HG03457 (cell line): Measurements from ENCODE around the gene HOXB5.

Experiments used
- ATAC-seq: cut with Tn5 transposase; IDR thresholded peaks from one replicate; pipeline ENCODE4 v1.9.1; 2021; ENCODE audit warnings: moderate number of reproducible peaks; ENCODE audit not compliant: unreplicated experiment

Gene HOXB5

DNA sequence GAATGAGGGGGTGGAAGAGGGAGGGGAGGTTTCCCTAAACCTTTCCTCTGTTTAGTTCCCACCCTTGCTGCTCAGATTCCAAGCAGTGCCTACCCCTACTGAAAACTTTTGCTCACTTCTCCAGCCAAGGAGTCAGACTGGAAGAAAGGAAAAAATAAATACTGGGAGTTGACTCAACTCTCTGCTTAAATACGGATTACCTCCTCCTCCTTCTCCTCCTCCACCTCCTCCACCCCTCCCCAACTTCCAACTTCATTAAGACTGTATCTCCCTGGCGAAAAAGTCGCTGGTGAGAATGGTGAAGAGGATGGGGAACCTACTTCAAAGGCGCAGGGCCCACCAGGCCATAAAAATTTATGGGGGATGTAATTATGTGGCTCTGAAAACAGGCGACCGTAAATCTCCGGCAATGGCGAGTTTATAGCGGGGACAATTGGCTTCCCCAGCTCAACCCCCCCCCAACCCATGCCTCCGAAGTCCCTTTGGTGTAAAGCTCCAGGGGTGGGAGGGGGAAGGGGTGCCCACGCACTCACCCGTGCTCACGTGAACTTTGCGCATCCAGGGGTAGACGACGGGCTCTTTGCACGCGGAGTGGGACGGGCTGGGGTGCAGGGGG lies 16.1 kb downstream of the HOXB5 start:
- ATAC-seq: no peak

DNA sequence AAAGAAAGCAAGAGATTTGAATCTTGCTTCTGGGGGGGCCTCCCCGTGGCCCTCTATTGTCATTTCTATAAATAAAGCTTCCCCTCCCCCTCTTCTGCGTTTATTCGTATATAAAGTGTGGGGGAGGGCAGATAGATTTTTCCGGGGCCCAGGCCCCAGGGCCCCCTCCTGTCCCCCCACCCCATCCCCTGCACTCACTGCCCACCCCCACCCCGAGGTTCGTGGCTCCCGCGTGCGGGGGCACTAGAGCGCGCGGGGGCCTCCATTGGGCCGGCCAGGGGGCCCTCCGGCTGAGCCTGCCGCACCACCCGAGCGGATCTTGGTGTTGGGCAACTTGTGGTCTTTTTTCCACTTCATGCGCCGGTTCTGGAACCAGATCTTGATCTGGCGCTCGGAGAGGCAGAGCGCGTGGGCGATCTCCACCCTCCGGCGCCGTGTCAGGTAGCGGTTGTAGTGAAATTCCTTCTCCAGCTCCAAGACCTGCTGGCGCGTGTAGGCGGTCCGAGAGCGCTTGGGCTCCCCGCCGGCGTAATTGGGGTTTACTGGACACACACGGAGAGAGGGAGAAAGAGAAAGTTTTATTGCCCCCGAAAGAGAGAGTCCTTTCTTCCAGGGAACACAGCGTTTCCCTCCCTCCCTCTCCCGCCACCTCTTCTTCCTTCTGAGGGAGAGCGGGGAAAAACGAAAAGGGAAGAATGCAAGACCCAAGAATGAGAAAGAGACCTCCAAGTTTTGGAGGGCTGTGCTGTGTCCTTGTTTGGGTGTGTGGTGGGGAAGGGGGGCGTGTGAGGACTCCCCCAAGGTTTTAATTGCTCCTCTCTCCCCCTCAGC lies 16.9 kb downstream of the HOXB5 start:
- no peak for ATAC-seq

- ATAC-seq: no peak
These were observed 17.7 kb downstream of the HOXB5 start for GRCh38 chr17:48575673-48576478.

GRCh38 chr17:48575066-48575582 lies 18.5 kb downstream of the HOXB5 start:
- ATAC-seq: no peak

DNA sequence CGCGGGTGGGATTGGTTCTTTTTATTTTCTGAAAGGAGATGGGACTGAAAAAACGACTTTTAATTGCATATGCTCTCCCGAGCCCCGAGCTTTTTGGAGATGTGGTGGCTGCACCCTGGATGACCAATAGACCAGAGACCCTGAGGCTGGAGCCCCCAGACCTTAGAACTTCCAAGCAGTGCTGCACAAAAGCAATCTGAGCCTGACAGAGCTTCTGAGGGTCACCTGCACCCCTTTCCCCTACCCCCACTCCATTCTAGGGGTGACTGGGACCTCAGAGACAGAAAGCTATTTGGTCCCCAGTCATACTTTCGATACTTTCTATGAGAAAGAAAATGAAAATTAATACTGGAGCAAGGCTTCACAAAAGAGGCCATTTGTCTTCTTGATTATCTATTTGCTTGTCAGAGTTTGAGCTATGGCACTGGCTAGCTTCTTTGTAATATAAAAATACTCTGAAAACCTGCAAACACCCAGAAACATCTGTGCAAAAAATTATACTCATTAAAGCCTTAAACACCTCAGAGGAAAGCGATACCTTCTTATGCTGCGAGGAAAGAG lies 19.0 kb downstream of the HOXB5 start:
- ATAC-seq: no peak

- no peak for ATAC-seq
These were observed 21.7 kb downstream of the HOXB5 start for GRCh38 chr17:48571826-48572417.

- no peak for ATAC-seq
These were observed 22.4 kb downstream of the HOXB5 start for GRCh38 chr17:48571024-48571818.

DNA sequence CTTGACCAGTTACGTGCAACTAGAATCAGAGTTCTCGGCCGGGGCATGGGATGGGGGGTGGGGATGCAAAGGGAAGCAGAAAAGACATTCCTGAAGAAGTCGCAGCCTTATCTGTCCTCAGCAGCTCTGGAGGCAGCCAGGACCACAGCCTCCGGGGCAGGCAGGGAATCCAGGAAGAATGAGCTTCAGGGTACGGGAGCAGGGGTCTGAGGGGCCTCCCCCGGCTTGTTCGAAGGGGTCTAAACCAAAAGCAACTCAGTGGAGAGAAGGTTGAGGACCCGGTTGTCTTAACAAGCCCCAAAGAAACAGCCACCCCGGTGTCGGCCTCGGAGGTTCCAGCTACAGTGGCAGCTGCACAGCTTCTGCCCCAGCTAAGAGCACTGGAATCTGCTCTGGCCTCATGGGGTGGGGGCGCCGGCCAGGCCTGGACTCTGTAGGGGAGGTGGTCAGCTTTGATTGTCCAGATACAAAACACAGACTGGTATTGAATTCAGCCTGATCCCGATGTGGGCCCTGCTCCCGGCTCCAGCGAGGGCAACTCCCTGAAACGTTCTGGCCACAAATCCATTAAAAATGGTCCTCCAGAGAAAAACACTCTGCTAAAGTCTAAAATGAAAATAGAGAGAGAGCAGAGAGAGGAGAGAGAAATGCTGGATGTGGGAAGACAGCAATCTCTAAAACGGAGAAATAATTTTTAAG lies 23.1 kb downstream of the HOXB5 start:
- ATAC-seq: no peak

DNA sequence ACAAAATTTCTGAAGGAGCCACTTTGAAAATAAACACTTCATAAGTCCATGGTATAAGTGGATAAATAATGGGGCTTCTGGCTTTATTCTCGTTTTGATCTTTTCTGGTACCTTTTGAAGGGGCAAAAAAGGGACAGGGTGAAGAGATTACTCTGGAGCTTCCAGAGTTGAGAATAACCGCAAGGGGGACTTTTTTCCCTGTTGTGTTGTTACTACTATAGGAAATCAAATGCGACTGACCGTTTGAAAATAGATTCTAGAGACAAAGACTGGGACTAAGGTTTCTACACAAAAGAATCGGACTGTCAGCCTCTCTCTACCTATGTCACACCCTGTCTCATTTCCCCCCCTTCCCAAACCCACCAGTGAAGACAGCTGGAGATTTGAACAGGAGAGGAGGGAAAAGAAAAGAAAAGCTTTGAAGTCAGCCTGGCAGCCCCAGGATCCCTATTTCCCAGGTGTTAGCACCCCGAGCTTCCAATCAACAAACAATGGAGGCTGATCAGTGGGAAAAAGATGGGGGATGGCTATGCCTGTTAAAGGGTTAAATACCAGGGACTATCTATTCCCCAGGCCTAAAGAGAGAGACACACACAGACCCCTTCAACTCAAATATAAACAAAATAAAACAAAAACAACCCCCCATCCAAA lies 23.8 kb downstream of the HOXB5 start:
- ATAC-seq: no peak

- no peak for ATAC-seq
These were observed 24.4 kb downstream of the HOXB5 start for GRCh38 chr17:48569240-48569582.

GRCh38 chr17:48568499-48569239 lies 24.9 kb downstream of the HOXB5 start:
- no peak for ATAC-seq

DNA sequence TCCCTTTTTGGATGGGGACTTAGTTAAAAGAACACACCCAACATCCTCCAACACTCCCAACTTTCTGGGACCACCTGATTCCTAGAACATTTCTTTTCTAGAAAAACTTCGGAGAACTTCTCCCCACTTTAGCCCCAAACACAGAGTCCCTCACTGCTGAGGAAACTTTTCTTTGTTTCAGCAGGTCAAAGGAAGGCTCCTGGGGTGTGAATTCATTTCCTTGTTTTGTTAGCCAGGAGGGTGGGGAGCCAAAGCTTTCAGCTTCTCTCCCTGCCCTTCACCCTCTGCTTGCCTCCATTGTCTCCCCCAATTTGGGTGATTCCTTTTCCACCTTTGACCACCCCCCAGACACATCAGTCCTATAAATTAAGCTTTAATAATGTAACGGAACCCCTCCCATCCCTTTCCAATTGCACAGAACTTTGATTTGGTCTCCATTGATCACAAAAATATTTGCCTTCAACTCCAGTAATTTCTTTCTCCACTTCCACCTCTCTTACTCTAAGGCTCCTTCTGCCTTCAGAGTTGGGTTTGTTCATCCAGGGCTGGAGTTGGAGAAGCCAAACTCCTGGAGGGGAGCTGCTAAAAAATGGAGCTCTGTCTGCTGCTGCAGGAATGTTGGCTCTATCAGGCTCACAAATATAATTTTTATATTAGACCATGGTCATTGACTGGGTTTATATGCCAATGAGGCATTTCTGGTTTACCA lies 25.8 kb downstream of the HOXB5 start:
- no peak for ATAC-seq

DNA sequence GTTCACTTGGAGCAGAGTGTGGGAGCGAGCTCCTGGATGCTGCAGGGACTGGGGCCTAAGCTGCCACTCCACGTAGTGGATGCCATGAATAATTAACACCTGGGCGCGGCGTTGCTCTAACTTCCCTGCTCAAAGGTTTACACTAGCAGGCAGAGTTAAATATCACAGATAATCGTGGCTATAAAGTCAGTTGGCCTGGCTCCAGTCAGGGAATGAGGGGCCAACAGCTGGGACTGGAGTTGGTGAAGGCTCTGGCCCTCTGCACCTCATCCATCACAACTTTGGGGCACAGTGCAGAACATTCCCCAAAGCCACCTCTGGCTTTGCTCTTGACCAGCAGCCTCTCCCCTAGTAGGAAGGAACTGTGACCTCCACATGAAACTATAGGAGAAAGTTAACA lies 26.4 kb downstream of the HOXB5 start:
- ATAC-seq: no peak

GRCh38 chr17:48566717-48567116 lies 26.9 kb downstream of the HOXB5 start:
- ATAC-seq: no peak

DNA sequence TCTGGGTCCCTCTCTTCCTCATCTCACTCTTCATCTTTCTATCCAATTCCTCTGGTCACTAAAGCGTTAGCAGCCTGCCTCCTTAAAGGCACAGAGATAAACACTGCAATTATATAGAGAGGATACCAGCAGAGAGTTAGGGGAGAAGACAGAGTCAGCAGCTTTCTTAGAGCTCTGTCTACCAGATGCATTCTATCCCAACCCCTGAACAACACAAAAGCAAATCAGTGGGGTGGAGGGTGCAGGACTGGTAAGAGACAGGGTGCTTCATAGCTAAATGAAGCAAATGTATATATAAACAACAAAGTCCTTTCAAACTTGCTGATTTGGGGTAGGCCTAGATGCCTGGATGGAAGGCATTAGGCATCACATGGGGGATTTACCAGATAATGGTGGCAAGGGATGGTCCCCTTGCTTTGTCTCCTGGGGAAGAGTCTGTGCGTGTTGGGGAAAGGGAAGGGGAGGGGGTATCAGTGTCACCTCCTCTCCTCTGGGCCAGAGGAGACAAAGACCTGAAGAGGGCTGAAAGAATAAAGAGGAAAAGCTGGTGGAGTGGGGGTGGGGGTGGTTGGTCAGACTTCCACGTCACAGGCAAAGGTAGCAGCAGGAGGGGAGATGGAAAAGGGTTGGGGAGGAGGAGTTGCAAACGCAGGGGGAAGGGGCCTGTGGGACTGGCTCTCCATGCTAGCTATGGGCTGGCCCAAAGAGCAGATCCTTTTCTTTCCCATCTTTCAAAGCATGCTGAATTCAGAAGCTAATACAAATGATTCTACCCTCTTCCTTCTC lies 27.5 kb downstream of the HOXB5 start:
- ATAC-seq: no peak

DNA sequence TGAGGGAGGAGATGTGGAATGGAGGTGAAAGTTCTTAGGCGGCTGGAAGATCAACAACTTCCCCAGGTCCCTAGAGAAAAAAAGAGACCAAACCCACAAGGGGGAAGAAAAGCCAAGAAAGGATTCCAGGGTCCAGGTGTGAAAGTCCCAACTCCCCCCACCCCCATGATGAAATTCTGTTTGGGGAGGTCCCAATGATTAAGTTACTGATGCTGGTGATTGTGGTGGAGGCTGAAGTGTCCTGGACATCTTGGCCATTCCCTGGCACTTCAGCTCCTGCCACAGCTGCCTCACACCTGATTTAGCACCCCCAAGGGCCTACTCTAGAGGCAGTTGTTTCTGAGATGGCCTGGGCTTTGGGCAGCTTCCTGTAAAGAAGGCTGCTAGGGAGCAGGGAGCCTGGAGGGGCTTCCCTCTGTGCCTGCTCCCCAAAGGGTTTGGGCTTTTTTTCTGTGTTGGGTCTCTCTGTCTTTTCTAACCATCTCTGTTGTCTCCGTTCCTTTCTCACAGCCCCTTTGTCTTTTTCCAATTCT lies 28.5 kb downstream of the HOXB5 start:
- no peak for ATAC-seq
